Stomach smooth muscle (tissue), 2 donors: ENCODE measurements around the gene CRIM1.

ENCODE experiments used
- H3K27ac ChIP-seq: one replicate; pipeline ENCODE4 v1.7.0; 2013; ENCODE audit warnings: mild to moderate bottlenecking, low read length, inconsistent platforms
- H3K27me3 ChIP-seq, 2 donors: one replicate each; pipeline ENCODE4 v1.7.0; 2013; ENCODE audit warnings: low read length in 2 of 2; ENCODE audit not compliant: insufficient read depth in 2 of 2, control insufficient read depth in 1 of 2
- H3K36me3 ChIP-seq, 2 donors: one replicate each; pipeline ENCODE4 v1.7.0; 2013; ENCODE audit warnings: low read length in 2 of 2; ENCODE audit not compliant: control insufficient read depth in 2 of 2, insufficient read depth in 2 of 2
- H3K4me1 ChIP-seq: one replicate; pipeline ENCODE4 v1.7.0; 2013; ENCODE audit warnings: low read length; ENCODE audit not compliant: control insufficient read depth, insufficient read depth
- H3K4me3 ChIP-seq, 2 donors: one replicate each; pipeline ENCODE4 v1.7.0; 2013; ENCODE audit warnings: low read length in 2 of 2
- H3K9ac ChIP-seq, 2 donors: one replicate each; pipeline ENCODE4 v1.7.0; 2013; ENCODE audit warnings: low read length in 2 of 2, mild to moderate bottlenecking in 1 of 2
- H3K9me3 ChIP-seq, 2 donors: one replicate each; pipeline ENCODE4 v1.7.0; 2013; ENCODE audit warnings: low read length in 2 of 2; ENCODE audit not compliant: control insufficient read depth in 2 of 2
- donor health status: healthy.
- donor health status: Pancreatic carcinoma.

CRIM1 gene

GRCh38 chr2:36482576-36483214 is 127.1 kb downstream of the CRIM1 start:
- H3K9ac ChIP-seq = no peak overlapping the region
- H3K27me3 ChIP-seq = no peaks in the 10 kb centered on the region
- no peak overlapping the region for H3K4me3 ChIP-seq
- peak overlapping the region; percentile 2 for H3K27ac ChIP-seq
- H3K36me3 ChIP-seq = peaks cover 13 to 29% of the 10 kb centered on the region in 2 donors
- H3K4me1 ChIP-seq = peaks cover 22% of the 10 kb centered on the region
- H3K9me3 ChIP-seq = no peaks in the 10 kb centered on the region

- Histone ChIP-seq H3K27ac (peak overlapping the region; percentile 2), H3K4me1 (peaks cover 22% of the 10 kb centered on the region)
Observed at GRCh38 chr2:36483290-36483689, 127.7 kb downstream of the CRIM1 start.

GRCh38 chr2:36484454-36484853 is 128.9 kb downstream of the CRIM1 start:
- no peak overlapping the region for H3K9ac ChIP-seq
- H3K9me3 ChIP-seq = no peaks in the 10 kb centered on the region
- peak overlapping the region; percentile 32 for H3K27ac ChIP-seq
- H3K4me3 ChIP-seq = no peak overlapping the region
- H3K27me3 ChIP-seq = no peaks in the 10 kb centered on the region
- H3K36me3 ChIP-seq = peaks cover 11 to 24% of the 10 kb centered on the region in 2 donors
- H3K4me1 ChIP-seq = peaks cover 14% of the 10 kb centered on the region

More at GRCh38 chr2:36483290-36483689, 127.7 kb downstream of the CRIM1 start:
- Histone ChIP-seq H3K4me3 (no peak overlapping the region), H3K9me3 (no peaks in the 10 kb centered on the region), H3K27me3 (no peaks in the 10 kb centered on the region), H3K36me3 (peaks cover 13 to 29% of the 10 kb centered on the region in 2 donors), H3K9ac (no peak overlapping the region)

- Histone ChIP-seq H3K27me3 (no peaks in the 10 kb centered on the region), H3K27ac (peak overlapping the region; percentile 32), H3K9ac (peak overlapping the region in 1 of 2 donors; percentile 11), H3K4me3 (peak overlapping the region in 1 of 2 donors; percentile 2), H3K36me3 (peaks cover 4 to 17% of the 10 kb centered on the region in 2 donors), H3K4me1 (peaks cover 14% of the 10 kb centered on the region), H3K9me3 (no peaks in the 10 kb centered on the region)
Observed at GRCh38 chr2:36485521-36485920, 129.9 kb downstream of the CRIM1 start.

- H3K9me3 ChIP-seq = no peaks in the 10 kb centered on the region
- H3K27ac ChIP-seq = peak overlapping the region; percentile 32
- H3K9ac ChIP-seq = peak overlapping the region in 1 of 2 donors; percentile 3
- no peak overlapping the region for H3K4me3 ChIP-seq
- H3K36me3 ChIP-seq = peaks cover 2 to 8% of the 10 kb centered on the region in 2 donors
- peaks cover 14% of the 10 kb centered on the region for H3K4me1 ChIP-seq
- H3K27me3 ChIP-seq = no peaks in the 10 kb centered on the region
Observed at GRCh38 chr2:36486521-36487044, 131.0 kb downstream of the CRIM1 start.

- H3K9ac ChIP-seq = no peak overlapping the region
- H3K27ac ChIP-seq = no peak overlapping the region
- no peaks in the 10 kb centered on the region for H3K27me3 ChIP-seq
- H3K4me3 ChIP-seq = no peak overlapping the region
- H3K9me3 ChIP-seq = no peaks in the 10 kb centered on the region
- peaks cover 0 to 5% of the 10 kb centered on the region in 2 donors for H3K36me3 ChIP-seq
- H3K4me1 ChIP-seq = peaks cover 14% of the 10 kb centered on the region
Observed at GRCh38 chr2:36487947-36488346, 132.4 kb downstream of the CRIM1 start.

GRCh38 chr2:36489281-36489680 is 133.7 kb downstream of the CRIM1 start:
- no peak overlapping the region for H3K4me3 ChIP-seq
- H3K9me3 ChIP-seq = no peaks in the 10 kb centered on the region
- peak overlapping the region; percentile 3 for H3K27ac ChIP-seq
- no peaks in the 10 kb centered on the region for H3K36me3 ChIP-seq
- H3K9ac ChIP-seq = no peak overlapping the region
- peaks cover 14% of the 10 kb centered on the region for H3K4me1 ChIP-seq
- H3K27me3 ChIP-seq = no peaks in the 10 kb centered on the region

GRCh38 chr2:36490749-36491148 is 135.2 kb downstream of the CRIM1 start:
- Histone ChIP-seq H3K9me3 (no peaks in the 10 kb centered on the region), H3K4me3 (no peak overlapping the region), H3K27me3 (no peaks in the 10 kb centered on the region), H3K9ac (no peak overlapping the region), H3K36me3 (no peaks in the 10 kb centered on the region), H3K4me1 (peaks cover 5% of the 10 kb centered on the region), H3K27ac (no peak overlapping the region)

GRCh38 chr2:36492216-36492945 is 136.8 kb downstream of the CRIM1 start:
- Histone ChIP-seq H3K36me3 (no peaks in the 10 kb centered on the region), H3K9ac (no peak overlapping the region), H3K9me3 (no peaks in the 10 kb centered on the region), H3K27me3 (no peaks in the 10 kb centered on the region), H3K4me3 (no peak overlapping the region), H3K4me1 (no peaks in the 10 kb centered on the region), H3K27ac (no peak overlapping the region)

- no peak overlapping the region for H3K27ac ChIP-seq
- no peaks in the 10 kb centered on the region for H3K4me1 ChIP-seq
- no peaks in the 10 kb centered on the region for H3K36me3 ChIP-seq
- no peaks in the 10 kb centered on the region for H3K9me3 ChIP-seq
- no peak overlapping the region for H3K4me3 ChIP-seq
- no peaks in the 10 kb centered on the region for H3K27me3 ChIP-seq
- H3K9ac ChIP-seq = no peak overlapping the region
Observed at GRCh38 chr2:36493306-36493705, 137.7 kb downstream of the CRIM1 start.
